ENCODE data around the gene NOP9.

NOP9 gene

GRCh38 chr14:24337824-24338175 is 38.1 kb downstream of the NOP9 start:
- DNase-seq (ENCODE audit: extremely low read depth, low read depth) = no peak
- TF ChIP-seq CTCF (IDR thresholded peaks at IDR 0.05; ENCODE audit: low read depth, low read length) = no peak

DNA sequence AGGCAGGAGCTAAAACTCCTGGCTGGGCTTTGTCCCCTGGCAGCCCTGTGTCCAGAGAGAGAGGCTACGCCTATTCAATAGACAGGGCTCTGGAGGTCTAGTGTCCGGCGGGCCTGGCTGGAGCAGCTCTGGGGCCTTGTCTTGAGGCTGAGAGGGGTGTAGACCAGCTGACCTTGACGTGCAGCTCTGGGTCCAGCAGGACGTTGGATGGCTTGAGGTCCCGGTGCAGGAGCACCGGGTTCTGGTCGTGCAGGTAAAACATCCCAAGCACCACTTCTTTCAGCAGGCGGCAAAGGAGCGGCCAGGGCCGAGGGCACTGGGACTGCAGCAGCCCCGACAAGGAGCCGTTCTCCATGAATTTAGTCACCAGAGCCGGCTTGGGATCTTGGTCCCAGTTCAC is 39.2 kb downstream of the NOP9 start:
- no peak for DNase-seq (ENCODE audit: extremely low read depth, low read depth)
- no peak for TF ChIP-seq CTCF (IDR thresholded peaks at IDR 0.05; ENCODE audit: low read depth, low read length)

GRCh38 chr14:24339284-24340151 is 39.9 kb downstream of the NOP9 start, which contains the start of gene RIPK3:
Gene RIPK3, minus strand, starts transcription at chr14:24339991. Its CDS starts 165 bp downstream, at chr14:24339826.
- TF ChIP-seq CTCF (IDR thresholded peaks at IDR 0.05; ENCODE audit: low read depth, low read length) = no peak

GRCh38 chr14:24340606-24341005 is 41.0 kb downstream of the NOP9 start:
- TF ChIP-seq CTCF (IDR thresholded peaks at IDR 0.05; ENCODE audit: low read depth, low read length) = no peak
- no peak for DNase-seq (ENCODE audit: extremely low read depth, low read depth)

More at GRCh38 chr14:24339284-24340151, 39.9 kb downstream of the NOP9 start, which contains the start of gene RIPK3:
- no peak for DNase-seq (ENCODE audit: extremely low read depth, low read depth)

GRCh38 chr14:24342889-24343288 is 43.2 kb downstream of the NOP9 start:
- DNase-seq (ENCODE audit: extremely low read depth, low read depth) = no peak

GRCh38 chr14:24343795-24344660 is 44.4 kb downstream of the NOP9 start:
- TF ChIP-seq CTCF (IDR thresholded peaks at IDR 0.05; ENCODE audit: low read depth, low read length) = no peak

More at GRCh38 chr14:24342889-24343288, 43.2 kb downstream of the NOP9 start:
- no peak for TF ChIP-seq CTCF (IDR thresholded peaks at IDR 0.05; ENCODE audit: low read depth, low read length)

DNA sequence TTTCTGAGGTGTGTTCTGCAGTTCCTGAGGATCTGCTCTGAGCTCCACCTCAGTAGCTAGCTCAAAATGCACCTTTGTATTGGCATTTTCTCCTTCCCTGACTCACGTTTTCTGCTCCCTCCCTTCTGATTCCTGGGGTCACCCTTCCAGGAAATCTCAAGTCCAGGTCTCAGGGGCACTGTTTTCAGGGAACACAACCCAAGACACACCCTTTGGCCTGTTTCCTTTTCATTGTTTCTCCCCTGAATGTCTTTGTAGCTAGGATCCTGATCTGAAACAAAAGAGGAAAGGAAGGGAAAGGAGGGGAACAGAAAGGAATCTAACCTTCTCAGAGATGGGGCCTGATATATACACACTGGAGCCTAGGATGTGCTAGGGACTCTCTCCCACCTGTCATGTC is 47.5 kb downstream of the NOP9 start:
- DNase-seq (ENCODE audit: extremely low read depth, low read depth) = no peak
- TF ChIP-seq CTCF (IDR thresholded peaks at IDR 0.05; ENCODE audit: low read depth, low read length) = no peak

More at GRCh38 chr14:24343795-24344660, 44.4 kb downstream of the NOP9 start:
- DNase-seq (ENCODE audit: extremely low read depth, low read depth) = no peak
